Body of pancreas (tissue), 4 donors: Measurements from ENCODE around the gene C2CD4A.

Source experiments
- CTCF ChIP-seq, 7 experiments: fragments of 450-650 bp in 4 of 7; fragments of 200-600 bp in 3 of 7; sonication (generic) in 3 of 7; IDR thresholded peaks; one replicate each; pipeline ENCODE4 v1.5.1; 2016 to 2019; ENCODE audit warnings: antibody characterized with exemption in 7 of 7
- POLR2A ChIP-seq, 3 donors: fragments of 450-650 bp; IDR thresholded peaks; one replicate each; pipeline ENCODE4 v1.6.1; 2016; ENCODE audit warnings: antibody characterized with exemption in 3 of 3, mild to moderate bottlenecking in 2 of 3

GRCh38 chr15:62090988-62091387, 24.2 kb downstream of the C2CD4A start:
- TF ChIP-seq CTCF (IDR thresholded peaks at IDR 0.05) (no peak), POLR2A (IDR thresholded peaks at IDR 0.05) (no peak)
